ENCODE results near the gene MSTN. TPM values are rescaled to one million over a fixed set of nuclear protein-coding genes. Genes with fewer than 3 reads are reported as not detected.

Gene MSTN
- total RNA-seq, 4 donors from 2014 or later, result 0.23 to 0.42 (median 0.33) TPM; not detected in 1

DNA sequence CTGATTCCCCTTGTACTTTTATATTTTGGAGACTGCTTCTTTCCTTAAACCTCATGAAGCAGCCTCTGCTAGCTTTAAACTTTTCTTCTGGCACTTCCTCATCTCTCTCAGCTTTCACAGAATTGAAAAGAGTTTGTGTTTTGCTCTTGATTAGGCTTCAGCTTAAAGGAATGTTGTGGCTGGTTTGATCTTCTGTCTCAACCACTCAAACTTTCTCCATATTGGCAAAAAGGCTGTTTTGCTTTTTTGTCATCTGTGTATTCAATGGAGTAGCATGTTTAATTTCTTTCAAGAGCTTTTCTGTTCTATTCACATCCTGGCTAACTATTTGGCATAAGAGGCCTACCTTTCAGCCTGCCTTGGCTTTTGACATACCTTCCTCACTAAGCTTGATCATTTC is 36.3 kb upstream of the MSTN start:
- no peak overlapping the region for H3K27ac ChIP-seq (replicated peaks in 1 of 4)
- peaks cover 0 to 11% (median 0%) of the 10 kb centered on the region in 4 donors for H3K9me3 ChIP-seq
- H3K4me3 ChIP-seq, result no peak overlapping the region
- no peaks in the 10 kb centered on the region for H3K27me3 ChIP-seq
- H3K4me1 ChIP-seq, result peaks cover 0 to 9% (median 6%) of the 10 kb centered on the region in 4 donors
- no peaks in the 10 kb centered on the region for H3K36me3 ChIP-seq
- TF ChIP-seq POLR2AphosphoS5 (IDR thresholded peaks at IDR 0.05), result no peak
- TF ChIP-seq EP300 (IDR thresholded peaks at IDR 0.05), result no peak
- no peak for TF ChIP-seq POLR2A (IDR thresholded peaks at IDR 0.05; ENCODE audit: low read depth)
- TF ChIP-seq, protein P1, sequence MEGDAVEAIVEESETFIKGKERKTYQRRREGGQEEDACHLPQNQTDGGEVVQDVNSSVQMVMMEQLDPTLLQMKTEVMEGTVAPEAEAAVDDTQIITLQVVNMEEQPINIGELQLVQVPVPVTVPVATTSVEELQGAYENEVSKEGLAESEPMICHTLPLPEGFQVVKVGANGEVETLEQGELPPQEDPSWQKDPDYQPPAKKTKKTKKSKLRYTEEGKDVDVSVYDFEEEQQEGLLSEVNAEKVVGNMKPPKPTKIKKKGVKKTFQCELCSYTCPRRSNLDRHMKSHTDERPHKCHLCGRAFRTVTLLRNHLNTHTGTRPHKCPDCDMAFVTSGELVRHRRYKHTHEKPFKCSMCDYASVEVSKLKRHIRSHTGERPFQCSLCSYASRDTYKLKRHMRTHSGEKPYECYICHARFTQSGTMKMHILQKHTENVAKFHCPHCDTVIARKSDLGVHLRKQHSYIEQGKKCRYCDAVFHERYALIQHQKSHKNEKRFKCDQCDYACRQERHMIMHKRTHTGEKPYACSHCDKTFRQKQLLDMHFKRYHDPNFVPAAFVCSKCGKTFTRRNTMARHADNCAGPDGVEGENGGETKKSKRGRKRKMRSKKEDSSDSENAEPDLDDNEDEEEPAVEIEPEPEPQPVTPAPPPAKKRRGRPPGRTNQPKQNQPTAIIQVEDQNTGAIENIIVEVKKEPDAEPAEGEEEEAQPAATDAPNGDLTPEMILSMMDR (IDR thresholded peaks at IDR 0.05), result no peak
- intact Hi-C loops (cut with DNase I), result no loop called here
- no peak for DNase-seq (ENCODE audit: extremely low spot score)

DNA sequence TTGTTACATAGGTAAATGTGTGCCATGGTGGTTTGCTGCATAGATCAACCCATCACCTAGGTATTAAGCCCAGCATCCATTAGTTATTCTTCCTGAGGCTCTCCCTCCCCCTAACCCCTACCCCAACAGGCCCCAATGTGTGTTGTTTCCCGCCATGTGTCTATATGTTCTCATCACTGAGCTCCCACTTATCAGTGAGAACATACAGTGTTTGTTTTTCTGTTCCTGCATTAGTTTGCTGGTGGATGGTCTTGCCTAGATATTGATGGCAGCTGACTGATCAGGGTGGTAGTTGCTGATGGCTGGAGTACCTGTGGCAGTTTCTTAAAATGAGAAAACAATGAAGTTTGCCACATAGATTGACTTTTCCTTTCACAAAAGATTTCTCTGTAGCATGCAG is 34.6 kb upstream of the MSTN start:
- H3K4me3 ChIP-seq, result no peak overlapping the region
- no peak for DNase-seq (ENCODE audit: extremely low spot score)
- H3K36me3 ChIP-seq, result no peaks in the 10 kb centered on the region
- no peaks in the 10 kb centered on the region for H3K27me3 ChIP-seq
- peaks cover 0 to 9% (median 6%) of the 10 kb centered on the region in 4 donors for H3K4me1 ChIP-seq
- H3K9me3 ChIP-seq, result peaks cover 0 to 9% (median 0%) of the 10 kb centered on the region in 4 donors
- 100% methylated on average over 1 of the region's 1 CpG for WGBS
- no peak for TF ChIP-seq POLR2A (IDR thresholded peaks at IDR 0.05; ENCODE audit: low read depth)
- TF ChIP-seq EP300 (IDR thresholded peaks at IDR 0.05), result no peak
- TF ChIP-seq POLR2AphosphoS5 (IDR thresholded peaks at IDR 0.05), result no peak
- TF ChIP-seq, protein P1 (IDR thresholded peaks at IDR 0.05), result no peak
- H3K27ac ChIP-seq (replicated peaks in 1 of 4), result no peak overlapping the region
- intact Hi-C loops (cut with DNase I), result no loop called here

DNA sequence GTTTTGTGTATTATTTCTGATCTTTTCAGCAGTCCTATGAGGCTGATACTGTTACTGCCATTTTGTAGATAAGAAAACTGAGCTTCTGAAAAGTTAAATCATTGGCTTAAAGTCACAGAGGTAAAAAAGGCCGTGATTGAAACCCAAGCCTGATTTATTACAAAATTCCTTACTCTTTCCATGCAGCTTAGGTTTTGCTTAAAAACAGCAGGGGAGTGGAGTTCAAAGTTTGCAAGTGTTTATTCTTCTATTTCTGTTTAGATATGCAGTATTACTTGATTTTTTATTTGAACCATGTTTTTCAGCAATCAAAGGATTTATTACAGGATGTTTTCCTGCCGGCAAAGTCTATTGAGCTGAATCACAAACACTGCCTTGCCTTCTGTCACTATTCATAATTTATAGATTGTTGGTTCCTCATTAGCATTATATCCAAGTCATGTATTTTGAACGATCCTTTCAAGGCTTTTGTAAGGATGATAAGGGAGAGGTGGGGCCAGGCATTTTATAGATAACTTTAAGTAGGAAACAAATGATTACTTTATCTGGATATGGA is 31.9 kb upstream of the MSTN start:
- DNase-seq (ENCODE audit: extremely low spot score), result no peak
- intact Hi-C loops (cut with DNase I), result no loop called here
- TF ChIP-seq EP300 (IDR thresholded peaks at IDR 0.05) (no peak), POLR2A (IDR thresholded peaks at IDR 0.05; ENCODE audit: low read depth) (no peak), POLR2AphosphoS5 (IDR thresholded peaks at IDR 0.05) (no peak)
- TF ChIP-seq, protein P1 (IDR thresholded peaks at IDR 0.05), result no peak
- Histone ChIP-seq H3K27me3 (no peaks in the 10 kb centered on the region), H3K36me3 (no peaks in the 10 kb centered on the region), H3K27ac (replicated peaks in 1 of 4) (no peak overlapping the region), H3K9me3 (peaks cover 0 to 6% (median 0%) of the 10 kb centered on the region in 4 donors), H3K4me1 (no peaks in the 10 kb centered on the region), H3K4me3 (no peak overlapping the region)
- 70% methylated on average over 3 of the region's 3 CpGs for WGBS

DNA sequence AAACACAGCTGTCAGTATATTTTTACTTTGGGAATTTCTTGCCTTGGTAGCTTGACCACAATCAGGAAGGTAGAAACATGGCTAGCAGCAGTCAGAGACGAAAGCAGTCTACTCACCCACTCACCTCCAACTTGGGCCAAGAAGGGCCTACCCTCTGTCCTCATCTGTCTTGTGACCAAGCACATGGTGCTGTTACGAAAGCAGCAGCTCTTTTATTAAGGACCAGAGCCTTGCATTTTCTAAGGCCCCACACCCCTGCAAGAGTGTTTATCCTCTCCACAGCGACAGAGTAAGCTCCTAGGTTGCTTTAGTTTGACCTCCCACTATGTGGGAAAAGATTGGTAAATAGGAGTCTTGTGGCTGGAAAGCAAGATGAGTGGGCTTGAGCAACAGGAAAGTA is 31.3 kb upstream of the MSTN start:
- no peak overlapping the region for H3K4me3 ChIP-seq
- intact Hi-C loops (cut with DNase I), result no loop called here
- no peaks in the 10 kb centered on the region for H3K4me1 ChIP-seq
- H3K27me3 ChIP-seq, result no peaks in the 10 kb centered on the region
- H3K27ac ChIP-seq (replicated peaks in 1 of 4), result no peak overlapping the region
- H3K36me3 ChIP-seq, result no peaks in the 10 kb centered on the region
- no peak for DNase-seq (ENCODE audit: extremely low spot score)
- WGBS, result 84% methylated on average over 3 of the region's 3 CpGs
- TF ChIP-seq EP300 (IDR thresholded peaks at IDR 0.05) (no peak), POLR2AphosphoS5 (IDR thresholded peaks at IDR 0.05) (no peak), POLR2A (IDR thresholded peaks at IDR 0.05; ENCODE audit: low read depth) (no peak)
- TF ChIP-seq, protein P1 (IDR thresholded peaks at IDR 0.05), result no peak
- H3K9me3 ChIP-seq, result peaks cover 0 to 6% (median 0%) of the 10 kb centered on the region in 4 donors

DNA sequence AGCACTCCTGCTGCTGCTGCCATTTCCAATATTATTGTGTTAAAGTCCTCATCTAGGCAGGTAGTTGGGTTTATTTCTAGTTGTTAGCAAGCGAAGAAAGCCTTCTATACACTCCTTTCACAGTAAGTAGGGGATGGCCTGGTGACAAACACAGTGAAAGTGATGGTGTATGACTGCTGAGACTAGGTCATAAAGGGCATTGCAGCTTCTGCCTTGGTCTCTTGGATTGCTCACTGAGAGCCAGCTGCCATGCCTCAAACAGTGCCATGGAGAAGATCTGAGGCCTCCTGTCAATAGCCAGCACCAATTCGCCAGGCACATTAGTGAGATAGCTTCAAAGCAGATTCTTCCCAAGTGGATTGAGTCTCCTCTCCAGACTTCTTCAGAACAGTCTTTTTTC is 27.6 kb upstream of the MSTN start:
- 90% methylated on average over 2 of the region's 2 CpGs for WGBS
- H3K27ac ChIP-seq (replicated peaks in 1 of 4), result no peak overlapping the region
- no peaks in the 10 kb centered on the region for H3K9me3 ChIP-seq
- H3K4me1 ChIP-seq, result no peaks in the 10 kb centered on the region
- intact Hi-C loops (cut with DNase I), result no loop called here
- no peaks in the 10 kb centered on the region for H3K27me3 ChIP-seq
- TF ChIP-seq POLR2AphosphoS5 (IDR thresholded peaks at IDR 0.05) (no peak), POLR2A (IDR thresholded peaks at IDR 0.05; ENCODE audit: low read depth) (no peak), EP300 (IDR thresholded peaks at IDR 0.05) (no peak)
- TF ChIP-seq, protein P1 (IDR thresholded peaks at IDR 0.05), result no peak
- H3K4me3 ChIP-seq, result no peak overlapping the region
- DNase-seq (ENCODE audit: extremely low spot score), result no peak
- no peaks in the 10 kb centered on the region for H3K36me3 ChIP-seq

All from esophagus muscularis mucosa (tissue), 4 donors.